HK-2 (cell line): ENCODE measurements around the gene STPG2.

Experiments
- DNase-seq: peaks from one replicate; pipeline ENCODE4 v3.0.0-alpha.2; 2018; ENCODE audit not compliant: unreplicated experiment

Gene STPG2

DNA sequence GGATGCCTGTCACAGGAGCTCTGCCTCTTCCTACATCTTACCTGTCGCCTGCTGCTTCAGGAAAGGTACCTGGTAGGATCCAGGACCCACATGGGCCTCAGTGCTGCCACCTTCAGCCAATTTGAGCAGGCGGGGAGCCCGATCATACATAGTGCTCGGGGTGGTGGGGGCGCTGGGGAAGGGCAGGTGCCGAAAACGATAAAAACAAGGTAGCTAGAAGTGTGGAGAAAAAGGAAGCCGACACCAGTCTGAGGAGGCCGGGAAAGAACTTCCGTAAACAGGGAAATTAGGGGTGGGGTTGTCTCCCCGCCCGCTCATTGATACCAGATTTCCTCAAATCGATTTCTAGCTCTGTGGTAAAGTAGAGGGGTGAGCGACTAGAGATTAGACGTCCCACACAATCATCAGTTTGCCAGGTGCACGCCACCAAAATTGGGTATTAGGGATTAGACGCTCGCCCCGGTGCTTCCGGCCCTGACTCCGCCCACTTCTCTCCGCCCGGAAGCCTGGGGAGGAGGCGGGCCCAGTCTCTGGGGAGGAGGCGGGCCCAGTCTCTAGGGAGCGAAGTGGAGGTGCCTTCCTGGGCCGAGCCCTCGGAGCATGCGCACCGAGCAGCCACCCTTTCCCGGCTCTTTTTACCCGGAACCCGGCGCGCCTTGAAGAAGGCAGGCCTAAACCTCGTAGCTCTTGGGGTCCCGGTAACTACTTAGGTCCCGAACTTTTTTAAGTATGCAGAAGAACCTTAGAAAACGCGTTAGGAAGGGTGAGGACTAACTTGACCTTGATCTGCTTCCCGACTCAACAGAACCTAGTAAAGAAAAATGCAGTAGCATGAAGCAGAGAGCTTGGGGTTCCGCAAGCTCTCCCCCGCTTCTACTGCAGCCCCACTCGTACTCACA is at the start of gene STPG2:
Gene STPG2 (minus strand): TSS at position 476 of the 899 bp plus-strand sequence.
- DNase-seq, result peak; percentile 91

DNA sequence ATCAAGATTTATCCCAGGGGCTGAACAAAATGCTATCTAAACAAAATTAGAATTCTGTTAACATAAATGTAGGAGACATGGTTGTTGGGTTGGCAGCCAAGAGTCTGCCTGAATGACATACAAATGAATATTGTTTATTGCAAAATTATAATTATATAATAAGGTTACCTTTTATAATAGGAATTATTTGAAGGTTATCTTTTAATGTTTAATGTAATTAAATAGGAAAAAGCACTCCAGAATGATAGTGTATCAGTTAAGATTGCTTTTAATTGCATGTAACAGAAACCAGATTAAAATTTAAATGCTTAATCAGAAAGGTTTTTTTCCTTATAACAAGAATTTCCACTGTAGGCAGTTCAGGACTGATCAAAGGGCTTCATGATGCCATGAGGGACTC is 42.0 kb upstream of the STPG2 start:
- DNase-seq, result no peak

- no peak for DNase-seq
These were observed 38.5 kb upstream of the STPG2 start for GRCh38 chr4:98181809-98182208.

DNA sequence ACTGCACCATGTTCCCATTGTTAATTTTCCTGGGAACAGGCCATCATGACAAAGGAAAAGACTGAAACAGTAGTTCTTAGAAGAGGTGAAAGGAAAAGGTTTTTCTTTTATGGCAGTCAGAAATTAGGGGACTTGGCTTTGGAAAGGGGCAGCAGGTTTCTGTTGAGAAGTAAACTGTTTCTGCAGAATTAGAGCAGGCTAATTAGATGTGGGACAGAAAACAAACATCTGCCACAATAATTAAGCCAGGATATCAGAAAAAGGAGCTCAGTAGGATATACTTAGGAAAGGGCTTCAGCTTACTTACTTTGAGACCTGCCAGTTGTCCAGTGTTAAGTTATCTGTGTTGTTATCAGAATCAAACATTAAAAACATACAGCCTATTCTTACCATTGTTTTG is 36.7 kb upstream of the STPG2 start:
- DNase-seq, result no peak

- DNase-seq, result no peak
These were observed 33.3 kb upstream of the STPG2 start for GRCh38 chr4:98176531-98176930.

DNA sequence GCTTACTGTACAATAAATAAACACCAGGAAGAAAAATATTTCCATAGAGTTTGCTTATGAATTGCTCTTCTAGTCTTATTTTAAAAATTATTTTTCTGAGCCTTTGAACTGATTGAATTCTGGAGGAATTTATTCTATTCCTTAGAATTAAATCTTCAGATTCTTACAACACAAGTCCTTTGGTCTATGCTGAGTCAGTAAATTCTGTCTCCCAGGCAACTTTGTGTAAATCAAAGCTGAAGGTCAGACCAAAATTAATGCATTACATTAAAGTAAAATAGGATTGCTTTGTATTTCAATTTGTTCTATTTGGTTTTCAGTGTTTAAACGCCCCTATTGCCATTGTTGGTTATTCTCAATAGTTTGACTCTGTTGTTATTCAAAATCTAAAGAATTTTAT is 26.8 kb upstream of the STPG2 start:
- DNase-seq, result no peak

GRCh38 chr4:98166731-98167041 is 23.4 kb upstream of the STPG2 start:
- DNase-seq, result no peak

DNA sequence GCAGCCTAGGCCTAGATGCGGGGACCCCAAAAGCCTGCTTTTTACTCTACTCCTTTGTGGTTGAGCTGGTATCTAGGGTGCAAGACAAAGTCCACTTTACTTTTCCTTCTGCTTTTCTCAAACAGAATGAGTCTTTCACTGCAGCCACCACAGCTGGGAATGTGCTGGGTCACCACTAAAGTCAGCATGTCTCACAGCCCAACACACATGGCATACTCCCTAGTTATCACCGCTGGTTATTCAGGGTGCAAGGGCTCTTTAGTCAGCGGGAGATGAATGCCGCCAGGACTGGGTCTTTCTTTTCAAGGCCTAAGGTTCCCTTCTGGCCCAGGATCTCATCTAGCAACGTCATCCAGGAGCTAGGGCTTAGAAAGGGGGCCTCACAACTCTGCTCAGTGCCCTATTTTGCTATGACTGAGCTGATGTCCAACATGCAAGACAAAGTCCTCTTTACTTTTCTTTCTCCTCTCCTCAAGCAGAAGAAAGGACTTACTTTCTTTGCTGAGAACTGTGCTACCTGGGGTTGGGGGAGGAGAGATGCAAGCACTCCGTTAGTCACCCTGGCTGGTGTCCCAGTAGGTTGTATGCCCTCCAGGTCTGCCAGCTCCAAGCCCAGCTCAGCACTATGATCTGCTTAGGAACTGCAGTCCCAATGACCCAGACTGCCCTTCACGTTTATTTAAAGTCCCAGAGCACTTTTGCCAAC is 22.9 kb upstream of the STPG2 start:
- no peak for DNase-seq

DNA sequence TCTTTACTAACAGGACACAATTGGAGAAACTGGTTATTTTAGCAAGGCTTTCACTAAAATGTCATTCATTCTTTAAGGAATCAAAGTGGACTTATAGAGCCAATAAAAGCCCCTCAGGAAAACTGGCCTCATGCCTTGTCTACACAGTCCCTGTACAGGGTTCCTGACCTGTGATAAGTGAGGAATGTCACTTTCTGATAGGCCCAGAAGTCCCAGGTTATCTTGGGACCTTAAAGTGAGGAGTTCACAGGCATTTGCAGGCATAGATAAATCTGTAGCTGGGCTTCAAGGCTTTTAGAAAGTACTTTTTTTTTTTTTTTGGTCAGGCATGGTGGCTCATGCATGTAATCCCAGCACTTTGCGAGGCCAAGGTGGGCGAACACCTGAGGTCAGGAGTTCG is 19.4 kb upstream of the STPG2 start:
- no peak for DNase-seq

DNA sequence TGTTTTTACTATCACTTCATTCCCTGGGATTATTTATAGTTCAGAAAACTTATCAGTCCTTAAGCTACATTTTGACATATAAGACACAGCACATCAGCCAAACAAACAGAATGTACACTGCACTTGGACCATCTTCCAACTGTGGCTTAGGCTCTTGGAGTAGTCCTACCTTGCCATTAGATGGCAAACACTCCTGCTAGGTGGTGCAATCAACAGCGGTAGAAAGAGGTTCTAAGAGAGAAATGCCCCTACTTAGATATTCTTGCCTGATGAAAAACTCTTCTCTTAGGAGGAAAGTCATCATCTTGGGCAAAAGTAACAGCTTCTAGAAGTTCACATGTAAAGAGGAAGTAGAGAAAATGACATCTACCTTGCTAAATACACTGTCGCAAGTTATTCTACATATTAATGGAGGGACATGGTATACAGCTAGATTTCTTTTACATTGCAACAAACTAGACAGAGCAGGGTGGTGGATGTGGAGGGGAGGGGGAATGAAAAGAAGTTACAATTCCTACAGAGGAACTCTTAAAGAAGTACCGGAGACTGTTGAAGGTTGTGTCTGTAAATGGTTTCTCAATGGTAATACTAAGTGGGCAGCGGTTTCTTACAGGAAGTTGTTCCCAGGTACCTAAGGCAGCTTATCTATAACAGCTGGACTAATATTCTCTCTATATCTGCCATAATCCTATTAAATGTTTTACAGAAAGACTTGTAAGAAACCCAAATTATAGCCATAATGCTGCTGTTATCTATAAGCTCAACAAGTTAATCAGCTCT is 8.1 kb upstream of the STPG2 start:
- DNase-seq, result no peak

DNA sequence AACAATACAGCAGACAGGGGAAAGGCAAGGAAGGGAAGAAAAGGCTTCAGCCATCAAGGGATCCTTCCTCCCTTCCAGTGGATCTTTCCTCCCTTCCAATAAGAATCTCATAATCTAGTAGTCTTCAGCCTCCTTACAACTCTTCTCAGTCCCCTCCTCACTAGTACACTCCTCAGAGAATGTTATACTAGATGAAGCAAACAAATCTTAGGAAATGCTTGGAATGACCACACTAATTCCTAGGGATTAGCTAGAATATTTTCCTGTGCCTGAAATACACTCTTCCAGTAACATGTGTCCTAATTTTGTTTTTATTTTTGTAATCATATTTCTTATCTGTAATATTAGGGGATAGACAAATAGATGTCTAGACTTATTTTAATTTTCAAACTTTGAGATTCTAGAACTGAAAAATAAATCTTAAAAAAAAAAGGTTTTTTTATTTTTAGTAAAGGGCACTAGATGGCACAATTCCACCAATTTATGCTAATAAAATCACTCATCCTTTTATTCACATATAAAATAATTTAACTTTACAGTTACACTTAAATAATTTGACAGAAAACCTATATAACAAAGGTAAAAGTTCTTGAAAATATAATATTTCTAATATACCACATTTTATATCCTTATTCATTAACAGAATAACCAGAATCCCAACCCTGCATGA is 7.0 kb upstream of the STPG2 start:
- no peak for DNase-seq

DNA sequence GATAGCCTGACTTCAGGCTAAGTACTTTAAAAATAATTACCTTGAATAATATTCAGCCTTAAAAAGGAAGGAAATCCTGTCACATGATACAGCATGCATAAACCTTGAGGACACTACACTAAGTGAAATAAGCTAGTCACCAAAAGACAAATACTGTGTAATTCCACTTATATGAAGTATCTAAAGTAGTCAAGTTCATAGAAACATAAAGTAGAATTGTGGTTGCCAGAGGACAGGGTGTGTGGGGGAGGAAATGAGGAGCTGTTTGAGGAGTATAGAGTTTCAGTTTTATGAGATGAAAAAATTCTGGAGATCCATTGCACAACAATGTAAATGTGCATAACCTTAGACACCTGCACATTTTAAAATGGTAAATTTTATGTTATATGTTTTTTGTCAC is 5.6 kb upstream of the STPG2 start:
- DNase-seq, result no peak

GRCh38 chr4:98126141-98126540 is 17.1 kb downstream of the STPG2 start:
- DNase-seq, result no peak

DNA sequence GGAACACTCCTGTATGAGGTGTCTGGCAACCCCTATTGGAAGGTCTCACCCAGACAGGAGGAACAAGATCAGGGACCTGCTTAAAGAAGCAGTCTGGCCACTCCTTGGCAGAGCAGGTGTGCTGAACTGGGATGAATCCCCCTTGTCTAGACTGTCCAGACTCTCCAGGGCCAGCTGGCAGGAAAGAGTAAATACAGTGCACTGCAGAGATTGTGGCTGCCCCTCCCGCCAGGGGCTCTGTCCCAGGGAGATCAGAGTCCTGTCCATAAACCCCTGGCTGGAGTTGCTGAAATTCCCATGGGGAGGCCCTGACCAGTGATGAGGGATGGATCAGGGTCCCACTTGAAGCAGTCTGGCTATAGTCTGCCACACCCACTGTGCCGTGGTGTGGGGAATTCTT is 17.7 kb downstream of the STPG2 start:
- no peak for DNase-seq

- DNase-seq, result no peak
These were observed 25.9 kb downstream of the STPG2 start for GRCh38 chr4:98117363-98117762.

DNA sequence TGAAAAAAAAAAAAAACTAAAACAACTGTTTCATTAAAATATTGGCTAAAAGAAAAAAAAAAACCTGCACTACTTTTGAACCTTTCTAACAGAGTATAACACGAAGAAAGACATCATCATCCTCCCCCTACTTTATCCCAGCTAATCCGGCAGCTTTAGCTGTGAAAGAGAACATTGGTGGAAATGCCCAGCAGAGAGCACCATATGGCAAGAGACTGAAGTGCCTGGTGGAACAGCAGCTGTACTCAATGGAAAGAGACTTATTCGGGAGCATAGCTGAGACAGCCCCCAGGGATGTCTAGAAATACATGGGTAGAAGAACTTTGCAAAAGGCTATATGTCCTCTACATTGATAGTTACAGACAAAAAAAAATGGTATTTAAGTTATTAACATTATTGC is 30.3 kb downstream of the STPG2 start:
- no peak for DNase-seq

- DNase-seq, result no peak
These were observed 32.3 kb downstream of the STPG2 start for GRCh38 chr4:98110929-98111328.

DNA sequence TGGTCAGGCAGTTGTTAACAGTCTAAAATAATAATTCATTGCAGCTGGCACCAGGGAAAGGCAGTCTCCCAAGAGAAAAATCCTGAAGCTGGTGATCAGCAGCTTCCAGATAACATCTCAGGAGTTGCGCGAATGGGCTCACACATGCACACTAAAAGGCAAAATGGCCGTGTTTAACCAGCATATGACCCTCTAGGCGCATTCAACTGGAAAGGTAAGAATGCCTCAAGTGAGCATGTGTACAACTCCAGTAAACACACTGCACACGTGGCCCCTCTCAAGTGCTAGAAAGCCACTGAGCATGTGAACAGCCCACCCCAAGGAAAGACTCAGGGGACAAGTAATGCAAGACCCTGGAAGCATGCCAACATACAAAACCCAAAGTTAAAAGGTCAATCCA is 33.1 kb downstream of the STPG2 start:
- DNase-seq, result no peak

DNA sequence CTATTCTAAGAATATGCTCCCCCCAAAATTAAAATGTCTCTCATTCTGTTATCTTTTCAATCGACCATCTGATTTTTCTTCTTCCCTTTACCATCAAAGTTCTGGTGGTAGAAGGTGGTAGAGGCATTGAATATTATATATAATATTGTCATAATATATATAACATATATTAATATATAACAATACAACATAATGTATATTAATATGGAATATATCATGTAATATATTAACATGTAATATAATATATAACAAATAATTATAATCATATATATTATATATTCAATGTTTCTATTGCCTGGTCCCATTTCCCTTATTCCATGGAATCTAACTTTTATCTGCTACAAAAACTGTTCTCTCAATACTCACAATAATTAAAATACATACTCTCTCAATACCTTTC is 40.6 kb downstream of the STPG2 start:
- no peak for DNase-seq

DNA sequence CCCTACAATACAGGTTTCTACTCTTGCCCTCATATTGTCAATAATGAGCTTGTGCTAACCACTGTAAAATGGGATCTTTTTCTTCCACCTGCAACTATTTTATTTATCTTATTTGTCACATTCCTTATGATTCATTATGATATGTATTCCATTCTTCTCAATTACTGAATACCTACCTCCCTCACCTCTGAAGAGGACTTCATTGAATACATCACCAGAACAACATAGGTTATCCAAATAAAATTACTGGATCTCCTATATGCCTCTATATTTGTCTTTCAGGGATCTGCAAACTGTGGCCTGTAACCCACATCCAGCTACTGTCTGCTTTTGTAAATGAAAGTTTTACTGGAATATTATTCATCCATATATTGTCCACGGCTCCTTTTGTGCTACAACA is 41.3 kb downstream of the STPG2 start:
- DNase-seq, result no peak

GRCh38 chr4:98098764-98099163 is 44.5 kb downstream of the STPG2 start:
- DNase-seq, result no peak

DNA sequence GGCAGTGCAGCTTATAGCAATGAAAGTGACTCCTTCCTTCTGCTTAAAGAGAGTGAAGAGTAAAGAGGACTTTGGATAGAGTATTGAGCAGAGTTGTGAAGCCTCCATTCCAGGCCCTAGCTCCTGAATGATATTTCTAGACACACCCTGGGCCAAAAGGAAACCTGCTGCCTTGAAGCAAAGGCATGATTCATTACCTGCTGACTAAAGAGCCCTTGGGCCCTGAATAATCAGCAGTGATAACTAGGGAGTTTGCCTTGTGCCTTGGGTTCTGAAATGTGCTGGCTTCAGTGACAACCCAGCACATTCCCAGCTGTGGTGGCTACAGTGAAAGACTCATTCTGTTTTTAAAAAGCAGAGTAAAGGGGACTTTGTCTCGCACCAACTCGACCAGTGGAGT is 49.2 kb downstream of the STPG2 start:
- DNase-seq, result no peak
